ENCODE measurements around the gene COL2A1.
A peak's percentile ranks its signal among the peaks of the same experiment; 100 is the strongest.

COL2A1 gene

DNA sequence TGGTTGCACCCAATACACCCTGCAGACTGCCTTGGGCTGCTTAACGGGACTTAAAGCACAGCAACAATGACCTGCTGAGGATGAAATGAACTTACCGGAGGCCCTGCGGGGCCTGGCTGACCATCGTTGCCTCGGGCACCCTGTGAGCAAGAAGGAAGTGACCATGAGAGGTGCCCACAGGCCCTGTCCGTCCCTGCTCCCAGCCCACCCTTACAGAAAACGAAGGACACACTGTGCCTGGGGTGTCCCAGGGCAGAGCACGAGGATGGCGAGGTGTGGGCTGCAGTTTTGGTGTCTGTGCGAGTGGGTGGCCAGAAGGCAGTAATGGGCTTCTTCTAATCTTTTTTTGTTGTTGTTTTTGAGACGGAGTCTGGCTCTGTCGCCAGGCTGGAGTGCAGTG lies 14.6 kb downstream of the COL2A1 start:
- no peak for DNase-seq (ENCODE audit: low read depth)

DNA sequence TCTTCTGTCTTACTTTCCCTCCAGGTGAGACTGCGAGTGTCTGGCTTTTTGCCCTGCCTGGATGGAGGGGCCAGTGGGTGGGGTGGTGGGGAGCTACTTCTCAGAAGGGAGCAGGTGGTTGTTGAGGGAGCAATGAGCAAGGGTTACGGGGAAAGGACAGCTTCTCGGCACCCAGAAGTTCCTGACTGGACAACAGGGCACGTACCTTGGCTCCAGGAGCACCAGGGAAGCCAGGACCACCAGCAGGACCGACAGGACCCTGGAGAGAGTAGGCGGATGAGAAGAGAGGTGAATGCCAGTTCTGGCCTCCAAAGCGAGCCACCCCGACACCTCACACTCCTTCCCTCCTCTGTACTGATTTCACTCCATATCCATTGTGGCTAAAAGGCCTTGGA lies 15.3 kb downstream of the COL2A1 start:
- DNase-seq (ENCODE audit: low read depth): no peak

DNA sequence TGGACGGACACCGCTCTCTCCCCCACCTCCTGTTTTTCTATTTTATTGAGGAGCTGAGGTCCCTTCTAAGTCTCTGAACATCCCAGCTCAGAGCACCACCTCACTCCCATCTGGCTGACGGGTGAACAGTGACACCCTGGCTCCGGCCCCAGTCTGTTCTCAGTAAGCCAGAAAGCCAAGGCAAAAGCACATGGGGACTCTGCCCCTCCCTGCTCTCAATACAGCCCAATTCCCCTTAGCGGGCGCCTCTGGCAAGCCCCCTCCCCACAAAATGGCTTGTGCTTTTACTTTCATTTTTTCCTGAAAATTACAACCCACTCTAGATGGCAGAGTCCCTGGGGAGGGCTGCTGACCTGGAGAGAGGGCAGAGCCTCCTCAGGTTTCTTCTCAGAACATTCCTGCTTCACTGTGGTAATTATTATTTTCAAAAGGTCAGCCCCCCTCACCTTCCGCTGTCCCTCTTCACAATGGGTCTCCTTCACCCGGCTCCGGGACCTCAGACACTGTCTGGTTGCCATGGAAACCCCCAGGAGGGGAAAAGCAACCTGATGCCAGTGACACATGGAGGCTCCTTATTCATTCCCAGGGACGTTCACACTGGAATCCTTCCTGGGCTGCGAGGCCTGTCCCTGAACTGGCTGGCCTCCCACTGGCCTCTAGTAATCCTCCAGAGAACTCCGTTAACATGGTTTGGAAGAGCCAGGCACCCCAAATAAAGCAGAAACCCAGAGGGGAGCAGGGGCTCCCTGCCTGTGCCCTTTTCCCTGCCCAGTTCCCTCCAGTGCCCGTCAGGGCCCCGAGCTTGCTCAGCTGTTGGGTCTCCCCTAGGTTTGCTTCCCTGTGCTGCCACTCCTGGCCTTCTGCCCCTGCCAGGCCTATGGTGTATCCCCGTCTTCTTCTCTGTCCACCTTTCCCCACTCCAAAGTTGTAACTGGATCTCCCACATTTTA lies 15.9 kb downstream of the COL2A1 start:
- DNase-seq (ENCODE audit: low read depth): peak; percentile 25

DNA sequence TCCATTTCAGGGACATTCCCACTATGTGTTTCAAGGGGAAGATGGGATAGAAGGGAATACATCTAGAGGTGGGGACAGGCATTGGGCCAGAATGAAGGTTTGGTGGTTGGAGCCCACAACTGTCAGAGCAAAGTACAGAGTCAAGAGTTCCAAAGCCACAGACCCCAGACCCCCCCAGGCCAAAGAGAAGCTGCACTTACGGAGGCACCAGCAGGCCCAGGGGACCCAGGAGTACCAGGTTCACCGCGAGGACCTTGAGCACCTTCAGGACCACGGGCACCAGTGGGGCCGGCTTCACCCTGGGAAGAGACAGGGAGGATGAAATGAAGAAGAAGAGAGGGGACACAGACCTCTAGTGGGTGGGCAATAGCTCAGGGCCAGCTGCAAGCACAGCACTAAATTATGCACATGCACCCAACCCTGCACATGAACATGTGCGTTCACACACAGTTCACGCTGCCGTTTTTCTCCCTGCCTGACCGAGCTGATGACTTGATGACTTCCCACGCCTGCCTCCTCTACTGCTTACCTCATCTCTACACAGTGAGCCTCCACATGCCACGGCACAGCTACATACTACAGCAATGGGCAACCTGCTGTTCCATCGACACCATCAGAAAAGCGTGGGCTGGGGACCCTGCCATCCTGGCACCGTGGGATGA lies 16.7 kb downstream of the COL2A1 start:
- DNase-seq (ENCODE audit: low read depth): peak; percentile 13

DNA sequence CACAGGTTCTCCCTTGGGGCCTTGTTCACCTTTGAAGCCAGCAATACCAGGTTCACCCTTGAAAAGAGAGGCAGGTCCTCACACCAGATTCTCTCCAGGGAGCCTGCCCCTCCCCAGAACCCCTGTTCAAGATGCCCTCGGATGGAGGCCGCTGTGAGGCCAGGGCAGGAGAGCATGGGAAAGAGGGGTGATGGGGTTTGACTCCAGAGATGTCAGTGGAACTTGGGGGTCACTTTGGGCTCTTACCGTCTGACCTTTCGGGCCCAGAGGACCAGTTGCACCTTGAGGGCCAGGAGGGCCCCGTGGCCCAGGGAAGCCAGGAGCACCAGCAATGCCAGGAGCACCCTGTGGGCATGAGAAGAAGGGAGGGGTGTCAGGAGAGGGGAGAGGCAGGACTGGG lies 17.4 kb downstream of the COL2A1 start:
- no peak for DNase-seq (ENCODE audit: low read depth)

DNA sequence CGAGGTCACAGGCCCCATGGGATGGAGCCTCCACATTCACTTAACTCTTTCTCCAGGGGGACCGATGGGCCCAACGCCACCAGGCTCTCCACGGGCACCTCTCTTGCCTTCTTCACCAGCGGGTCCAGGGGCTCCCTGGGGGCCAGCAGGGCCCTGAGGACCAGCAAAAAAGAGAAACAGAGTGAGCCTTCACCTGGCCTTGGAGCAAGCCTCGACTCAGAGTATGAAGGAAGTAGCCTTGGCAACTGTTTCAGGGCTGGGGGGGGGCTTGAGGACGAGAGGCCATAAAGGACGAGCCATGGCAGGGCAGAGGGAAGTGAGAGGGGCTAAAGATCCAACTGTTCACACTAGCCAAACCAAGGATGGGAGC lies 18.0 kb downstream of the COL2A1 start:
- no peak for DNase-seq (ENCODE audit: low read depth)

DNA sequence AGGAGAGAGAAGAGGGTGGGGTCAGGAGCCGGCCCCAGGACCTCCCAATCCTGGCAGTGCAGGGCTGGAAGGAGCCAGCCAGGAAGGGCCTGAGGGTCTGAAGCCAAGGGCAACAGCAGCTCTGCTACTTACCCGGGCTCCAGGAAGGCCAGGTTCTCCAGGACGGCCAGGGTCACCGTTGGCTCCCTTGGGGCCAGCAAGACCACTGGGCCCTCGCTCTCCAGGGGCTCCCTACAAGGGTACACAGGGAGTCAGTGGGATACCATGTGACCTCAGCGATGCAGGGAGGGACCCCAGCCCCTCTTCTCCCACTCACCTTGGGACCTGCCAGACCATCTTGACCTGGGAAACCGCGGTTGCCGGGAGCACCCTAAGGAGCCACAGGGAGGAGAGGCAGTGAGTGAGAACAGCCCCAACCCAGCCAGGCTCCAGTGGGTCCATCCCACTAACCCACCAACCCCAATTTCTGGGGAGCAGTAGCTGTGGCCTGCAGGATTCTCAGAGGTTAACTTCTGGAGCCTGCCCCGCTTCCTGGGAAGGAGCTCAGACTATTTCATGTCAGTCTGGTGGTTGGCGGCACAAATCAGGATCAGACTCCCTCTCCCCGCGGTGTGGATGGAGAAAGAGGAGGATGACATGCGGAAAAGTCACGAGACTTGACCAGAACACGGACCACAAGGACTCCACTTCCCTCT lies 18.5 kb downstream of the COL2A1 start:
- no peak for DNase-seq (ENCODE audit: low read depth)

DNA sequence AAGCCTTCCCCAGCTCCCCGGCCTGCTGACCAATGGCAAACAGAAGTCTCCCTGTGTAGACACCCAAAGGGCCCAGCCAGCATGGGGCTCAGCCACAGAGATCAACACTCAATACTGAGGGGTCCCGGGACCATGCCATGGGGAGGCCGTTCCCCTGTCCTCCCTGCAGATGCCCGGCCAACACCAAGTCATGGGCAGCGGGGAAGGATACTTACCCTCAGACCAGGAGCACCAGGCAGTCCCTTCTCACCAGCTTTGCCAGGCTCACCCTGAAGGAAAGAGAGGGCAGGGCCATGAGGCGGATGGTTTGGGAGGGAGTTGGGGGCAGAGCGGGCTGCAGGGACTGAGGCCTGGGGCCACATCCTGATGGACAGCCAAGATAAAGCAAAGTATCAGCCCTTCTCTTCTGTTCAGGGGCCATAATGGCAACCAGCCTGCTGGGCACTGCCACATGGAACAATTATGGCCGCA lies 19.9 kb downstream of the COL2A1 start:
- DNase-seq (ENCODE audit: low read depth): no peak

DNA sequence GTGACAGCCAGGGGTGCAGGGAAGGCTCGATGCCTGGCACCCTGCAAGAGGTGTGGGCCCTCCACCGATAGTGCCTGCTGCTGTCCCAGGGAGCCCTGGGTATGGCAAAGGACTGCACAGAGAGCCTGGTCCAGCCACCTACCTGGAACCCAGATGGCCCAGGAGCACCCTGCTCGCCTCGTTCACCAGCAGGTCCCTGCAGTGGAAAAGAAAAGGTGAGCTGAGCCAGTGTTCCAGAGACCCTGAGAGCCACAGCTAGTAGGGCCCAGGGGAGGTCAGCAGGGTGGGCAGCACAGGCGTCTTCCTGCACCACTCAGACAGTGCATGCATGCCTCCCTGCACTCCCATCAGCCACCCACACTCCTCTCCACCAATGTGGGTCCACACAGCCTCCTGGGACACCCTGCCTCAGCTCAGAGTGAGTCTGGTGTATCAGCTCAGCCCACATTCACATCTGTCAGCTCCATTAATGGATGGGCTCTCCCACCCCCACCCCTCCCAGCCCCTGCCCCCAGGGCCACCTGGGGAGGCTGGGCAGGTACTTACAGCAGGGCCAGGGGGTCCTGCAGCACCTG lies 20.6 kb downstream of the COL2A1 start:
- DNase-seq (ENCODE audit: low read depth): no peak

DNA sequence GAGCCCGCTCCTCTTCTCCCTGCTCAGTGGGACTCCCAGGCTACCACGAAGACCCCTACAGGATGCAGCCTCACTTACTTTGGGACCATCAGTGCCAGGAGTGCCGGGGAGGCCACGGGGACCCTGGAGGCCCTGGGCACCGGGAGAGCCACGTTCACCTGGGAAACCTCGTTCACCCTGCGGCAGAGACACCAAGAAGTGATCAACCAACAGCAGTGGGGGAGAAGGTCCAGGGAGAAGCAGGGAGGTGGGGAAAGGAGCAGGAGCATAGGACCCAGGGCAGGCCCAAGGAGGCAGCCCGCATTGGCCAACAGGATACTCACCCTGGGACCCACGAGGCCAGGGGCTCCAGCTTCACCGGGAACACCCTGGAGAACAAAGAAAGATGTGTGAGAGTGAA lies 21.5 kb downstream of the COL2A1 start:
- DNase-seq (ENCODE audit: low read depth): no peak

DNA sequence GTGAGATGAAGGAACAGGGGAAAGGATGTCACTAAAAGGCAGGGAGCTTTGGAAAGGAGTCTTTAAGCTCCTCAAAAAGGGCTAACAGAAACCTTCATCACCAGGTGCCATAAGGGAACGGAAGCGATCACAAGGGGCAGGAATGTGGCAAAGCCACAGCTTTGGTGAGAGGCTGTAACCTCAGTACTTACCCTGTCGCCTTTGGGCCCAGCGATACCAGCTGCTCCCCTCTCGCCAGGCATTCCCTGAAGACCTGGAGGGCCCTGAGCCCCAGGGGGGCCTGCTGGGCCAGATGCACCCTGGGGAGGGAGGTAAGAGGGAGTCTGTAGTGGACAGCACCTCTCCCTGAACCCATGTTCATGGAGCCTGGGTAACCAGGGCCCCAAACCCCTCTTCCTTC lies 22.0 kb downstream of the COL2A1 start:
- DNase-seq (ENCODE audit: low read depth): no peak

DNA sequence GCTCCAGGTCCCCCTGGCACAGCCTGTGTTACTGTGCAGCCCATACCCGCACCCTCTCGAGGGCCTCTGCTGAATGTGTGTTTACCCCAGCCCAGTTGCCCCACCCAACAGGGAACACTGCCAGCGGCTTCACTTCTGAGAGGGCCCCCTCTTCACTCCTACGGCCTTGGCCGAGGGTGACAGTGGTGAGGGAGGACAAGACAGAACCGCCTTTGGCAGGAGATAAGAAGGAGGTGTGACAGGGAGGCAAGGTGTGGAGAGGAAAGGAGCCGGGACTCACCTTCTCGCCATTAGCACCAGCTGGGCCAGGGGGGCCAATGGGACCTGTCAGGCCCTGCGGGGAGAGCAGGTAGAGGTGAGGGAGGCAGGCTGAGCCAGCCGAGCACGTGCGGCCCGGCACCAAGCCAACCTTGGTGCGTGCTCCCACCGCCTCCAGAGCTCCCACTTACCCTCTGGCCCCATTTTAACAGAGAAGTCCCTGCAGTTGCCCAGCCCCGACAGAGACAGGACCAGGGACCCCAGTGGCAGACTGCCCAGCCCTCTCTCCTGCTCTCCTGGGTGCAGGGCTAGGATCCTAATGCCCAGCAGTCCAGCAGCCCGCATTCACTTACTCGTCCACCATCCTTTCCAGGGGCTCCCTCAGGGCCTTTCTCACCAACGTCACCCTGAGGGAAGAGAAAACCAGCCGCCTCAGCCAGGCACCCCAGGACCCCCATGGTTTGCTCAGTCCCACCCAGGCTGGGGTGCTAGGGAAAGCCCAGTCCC lies 22.6 kb downstream of the COL2A1 start:
- DNase-seq (ENCODE audit: low read depth): no peak

DNA sequence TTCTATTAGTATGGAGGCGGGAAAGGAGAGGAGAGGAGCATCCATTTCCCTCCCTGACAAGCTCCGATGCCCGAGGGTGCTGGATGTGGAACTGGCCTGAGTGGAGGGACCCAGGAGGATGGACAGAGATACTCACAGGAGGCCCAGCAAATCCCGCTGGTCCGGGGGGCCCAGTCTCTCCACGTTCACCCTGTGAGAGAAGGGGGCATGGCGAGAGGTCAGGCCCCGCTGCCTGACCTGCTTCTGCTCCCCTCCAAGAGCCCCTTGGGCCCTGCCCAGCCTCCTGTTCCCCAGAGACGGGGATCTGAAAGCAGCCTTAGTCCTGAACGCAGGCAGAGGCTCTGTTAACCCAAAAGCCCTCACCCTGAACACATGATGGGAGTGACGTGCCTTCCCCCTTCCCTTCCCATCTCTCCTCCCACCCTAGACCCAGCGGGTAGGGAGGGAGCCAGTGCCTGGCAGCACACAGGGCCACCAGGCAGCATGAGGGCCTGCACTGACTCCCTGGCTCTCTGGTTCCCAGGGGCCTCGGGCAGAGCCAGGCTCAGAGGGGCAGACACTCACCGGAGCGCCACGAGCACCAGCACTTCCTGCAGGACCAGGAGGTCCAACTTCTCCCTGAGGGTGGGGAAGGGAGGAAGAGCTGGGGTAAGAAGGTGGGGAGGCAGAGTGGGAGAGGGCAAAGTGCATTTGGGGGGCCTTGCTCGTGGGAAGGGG lies 23.3 kb downstream of the COL2A1 start:
- no peak for DNase-seq (ENCODE audit: low read depth)

DNA sequence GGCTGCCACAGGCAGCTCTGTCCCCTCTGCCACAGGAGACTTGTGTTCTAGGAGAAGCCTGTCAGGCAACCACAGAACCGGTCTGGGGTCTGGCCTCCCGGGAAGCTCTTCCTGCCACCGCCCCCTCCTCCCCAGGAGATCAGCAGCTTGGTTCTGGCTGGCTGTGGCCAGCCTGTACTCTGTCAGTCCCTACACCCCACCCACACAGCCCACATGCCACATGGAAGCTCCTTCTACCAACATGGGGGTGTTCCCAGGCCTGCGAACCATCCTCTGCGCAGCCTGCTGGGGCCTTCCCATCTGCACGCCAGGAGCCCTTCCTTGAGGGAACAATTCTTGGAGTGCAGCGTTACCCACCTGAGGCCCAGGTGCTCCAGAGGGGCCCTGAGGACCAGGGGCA lies 24.1 kb downstream of the COL2A1 start:
- no peak for DNase-seq (ENCODE audit: low read depth)

DNA sequence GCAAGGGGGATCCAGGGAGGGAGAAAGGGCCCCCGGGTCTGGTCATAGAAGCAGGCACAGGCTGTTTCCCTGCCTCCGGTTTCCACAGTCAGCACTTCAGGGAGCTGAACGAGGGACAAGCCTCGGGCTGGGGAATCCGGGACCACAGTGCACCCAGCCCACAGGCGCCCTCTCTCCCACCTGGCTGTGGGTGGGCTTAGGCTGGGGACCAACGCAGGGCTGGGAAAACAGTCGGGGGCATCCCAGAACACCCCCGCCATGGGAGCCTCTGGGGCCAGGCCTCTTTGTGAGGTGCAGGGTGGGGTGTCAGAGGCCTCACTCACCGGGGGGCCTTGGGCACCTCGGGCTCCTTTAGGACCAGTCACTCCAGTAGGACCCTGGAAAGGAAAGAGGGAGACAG lies 24.6 kb downstream of the COL2A1 start:
- no peak for DNase-seq (ENCODE audit: low read depth)

DNA sequence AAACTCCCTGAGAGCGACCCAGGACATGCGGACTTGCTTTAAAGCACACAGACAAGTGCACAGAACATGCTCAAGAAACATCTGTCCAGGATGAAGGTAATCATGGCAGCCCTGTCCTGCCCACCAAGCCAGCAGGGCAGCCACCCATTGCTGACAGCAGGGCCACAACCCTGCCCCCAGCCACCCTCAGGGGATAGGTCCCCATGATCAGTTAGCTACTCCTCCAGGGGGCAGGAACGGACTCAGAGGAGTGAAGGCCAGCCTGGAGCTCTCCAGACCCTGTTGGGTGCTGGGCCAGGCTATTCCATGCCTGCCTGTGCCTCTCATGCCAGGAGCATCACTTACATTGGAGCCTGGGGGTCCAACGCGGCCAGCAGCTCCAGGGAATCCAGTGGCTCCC lies 25.1 kb downstream of the COL2A1 start:
- DNase-seq (ENCODE audit: low read depth): no peak

DNA sequence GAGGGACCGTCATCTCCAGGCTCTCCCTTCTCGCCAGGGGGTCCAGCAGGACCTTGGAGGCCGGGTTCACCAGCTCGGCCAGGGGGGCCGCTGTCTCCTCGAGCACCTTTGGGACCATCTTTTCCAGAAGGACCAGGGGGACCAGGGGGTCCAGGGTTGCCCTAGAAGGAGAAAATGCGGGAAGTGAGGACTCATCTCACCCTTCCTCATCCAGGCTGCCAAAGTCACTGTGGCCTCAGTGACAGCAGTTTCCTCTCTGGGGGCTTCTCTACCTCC lies 25.7 kb downstream of the COL2A1 start:
- no peak for DNase-seq (ENCODE audit: low read depth)

DNA sequence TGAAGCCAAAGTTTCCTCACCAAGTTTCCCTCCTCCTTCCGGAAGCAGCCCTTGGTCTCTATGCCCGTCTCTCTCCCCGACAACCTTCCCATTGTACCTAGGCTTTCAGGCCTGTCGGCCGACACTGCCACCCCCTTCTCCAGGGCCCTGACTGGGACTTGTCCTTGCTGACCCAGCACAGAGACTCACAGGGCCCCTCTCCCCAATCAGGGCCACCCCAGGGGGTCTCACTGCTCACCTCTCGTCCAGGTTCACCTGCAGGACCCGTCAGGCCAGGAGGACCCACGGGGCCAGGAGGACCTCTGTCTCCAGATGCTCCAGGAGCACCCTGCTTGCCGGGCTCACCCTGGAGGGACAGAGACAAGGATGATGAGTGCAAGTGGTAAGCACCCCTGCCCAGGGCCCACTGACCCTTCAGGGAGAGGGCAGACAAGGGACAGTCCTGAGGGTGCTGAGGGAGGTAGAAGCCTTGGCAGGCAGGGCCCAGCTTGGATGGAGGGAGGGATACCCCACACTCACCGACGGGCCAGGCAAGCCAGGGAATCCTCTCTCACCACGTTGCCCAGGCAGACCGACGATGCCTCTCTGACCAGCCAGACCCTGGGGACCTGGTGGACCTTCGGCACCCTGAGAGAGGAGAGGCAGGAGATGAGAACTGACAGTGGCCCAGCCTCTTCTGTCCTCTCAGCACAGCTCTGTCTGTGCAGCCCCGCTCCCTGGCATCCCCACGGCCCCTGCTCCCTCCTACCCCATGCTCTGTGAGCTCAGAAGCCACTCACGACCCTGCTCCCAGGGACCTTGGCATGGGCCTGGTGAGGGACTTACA lies 26.3 kb downstream of the COL2A1 start:
- DNase-seq (ENCODE audit: low read depth): no peak

DNA sequence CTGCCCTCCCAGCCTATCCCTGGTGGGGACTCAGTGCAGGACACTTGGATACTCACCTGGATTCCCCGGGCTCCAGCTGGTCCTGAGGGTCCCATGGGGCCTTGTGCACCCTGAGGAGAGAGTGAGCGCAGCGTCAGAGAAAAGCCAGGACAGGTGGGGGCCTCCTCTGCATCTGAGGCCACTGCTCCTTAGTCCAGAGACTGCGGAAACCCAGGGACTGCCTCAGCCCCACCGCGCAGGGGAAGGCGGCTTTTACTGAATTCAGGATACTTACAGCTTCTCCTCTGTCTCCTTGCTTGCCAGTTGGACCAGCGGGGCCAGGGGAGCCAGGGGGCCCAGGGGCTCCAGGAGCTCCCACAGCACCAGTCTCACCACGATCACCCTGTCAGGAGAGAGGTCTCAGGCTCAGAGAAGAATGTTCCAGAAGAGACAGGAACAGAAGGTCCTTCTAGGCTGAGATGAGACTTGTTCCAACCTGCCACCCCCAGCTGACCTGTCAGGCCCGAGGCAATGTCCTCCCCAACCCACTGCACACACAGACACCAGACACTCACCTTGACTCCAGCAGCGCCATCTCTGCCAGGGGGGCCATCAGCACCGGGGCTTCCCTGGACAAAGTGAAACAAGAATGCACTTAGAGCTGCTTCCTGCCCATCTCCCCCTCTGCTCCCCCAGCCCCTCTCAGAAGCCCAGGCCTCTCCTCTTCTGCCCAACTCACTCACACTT lies 27.1 kb downstream of the COL2A1 start:
- DNase-seq (ENCODE audit: low read depth): no peak

DNA sequence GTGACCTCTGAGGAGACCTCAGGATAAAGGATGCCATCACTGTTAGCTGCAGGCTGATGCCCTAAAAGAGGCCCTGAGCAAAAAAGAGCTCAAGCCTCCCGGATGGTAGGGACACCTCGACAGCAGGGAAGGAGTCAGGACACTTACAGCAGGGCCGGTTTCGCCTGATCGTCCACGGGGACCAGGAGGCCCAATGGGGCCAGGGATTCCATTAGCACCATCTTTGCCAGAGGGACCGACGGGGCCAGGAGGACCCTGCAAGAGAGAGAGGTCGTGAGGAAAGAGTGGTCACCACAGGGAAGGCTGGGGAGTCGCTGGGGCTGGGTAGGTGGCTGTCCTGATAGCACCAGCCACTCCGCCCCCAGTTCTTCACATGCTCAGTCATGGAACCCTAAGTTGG lies 28.5 kb downstream of the COL2A1 start:
- DNase-seq (ENCODE audit: low read depth): no peak
